ENCODE measurements around the gene ABHD1.
"Not testable (repeated sequence)": the region's sequence is repeated elsewhere in the genome, so short reads cannot be mapped to it uniquely, and the experiment has no call there.

Gene ABHD1

GRCh38 chr2:27111392-27112078, 12.1 kb upstream of the ABHD1 start:
- not testable (repeated sequence) for DNase-seq

- no peak for DNase-seq
These were observed 8.1 kb upstream of the ABHD1 start for GRCh38 chr2:27115519-27115918.

GRCh38 chr2:27117995-27118524, 5.6 kb upstream of the ABHD1 start:
- no peak for DNase-seq

- no peak for DNase-seq
These were observed 4.9 kb upstream of the ABHD1 start, which contains the start of gene CGREF1 for GRCh38 chr2:27118525-27119329. TSS of gene CGREF1 (minus strand) at chr2:27119128. CDS start at chr2:27104366, 14,762 bp downstream.

GRCh38 chr2:27119330-27119670, 4.3 kb upstream of the ABHD1 start:
- not testable (repeated sequence) for DNase-seq

GRCh38 chr2:27121906-27122305, 1.7 kb upstream of the ABHD1 start:
- DNase-seq = no peak

- DNase-seq = no peak
These were observed 824 bp upstream of the ABHD1 start for GRCh38 chr2:27122791-27123190.

GRCh38 chr2:27125104-27125503, 1.5 kb downstream of the ABHD1 start:
- DNase-seq = no peak

GRCh38 chr2:27126252-27126710, 2.7 kb downstream of the ABHD1 start:
- DNase-seq = no peak

- no peak for DNase-seq
These were observed 4.5 kb downstream of the ABHD1 start for GRCh38 chr2:27127883-27128667.

GRCh38 chr2:27128668-27129571, 5.3 kb downstream of the ABHD1 start:
- no peak for DNase-seq

GRCh38 chr2:27130396-27130795, 6.8 kb downstream of the ABHD1 start:
- DNase-seq = no peak

- DNase-seq = no peak
These were observed 7.8 kb downstream of the ABHD1 start for GRCh38 chr2:27131429-27131828.

- DNase-seq = peak in 1 of 2 donors; percentile 13
These were observed 9.7 kb downstream of the ABHD1 start for GRCh38 chr2:27133195-27133875.

GRCh38 chr2:27133905-27134780, 10.5 kb downstream of the ABHD1 start, which contains the start of gene PREB:
TSS of gene PREB (minus strand) at chr2:27134636. CDS start at chr2:27134421, 215 bp downstream.
- peak; percentile 99 for DNase-seq

GRCh38 chr2:27134781-27135477, 11.3 kb downstream of the ABHD1 start:
- no peak for DNase-seq

- DNase-seq = no peak
These were observed 11.9 kb downstream of the ABHD1 start for GRCh38 chr2:27135478-27135955.

- DNase-seq = no peak
These were observed 13.1 kb downstream of the ABHD1 start for GRCh38 chr2:27136751-27137150.

- no peak for DNase-seq
These were observed 13.8 kb downstream of the ABHD1 start for GRCh38 chr2:27137322-27137935.
